RPMI8226 (cell line): Measurements from ENCODE around the gene SPDYA.

Experiments
- DNase-seq: peaks from one replicate; pipeline ENCODE4 v3.0.0-alpha.2; 2015

SPDYA gene

GRCh38 chr2:28828382-28828781, 17.7 kb downstream of the SPDYA start:
- DNase-seq: no peak

GRCh38 chr2:28833740-28834470, 23.3 kb downstream of the SPDYA start:
- DNase-seq: no peak

GRCh38 chr2:28835781-28836180, 25.1 kb downstream of the SPDYA start:
- DNase-seq: peak; percentile 52

- DNase-seq: no peak
Measured at GRCh38 chr2:28838971-28839370, 28.3 kb downstream of the SPDYA start.

GRCh38 chr2:28842042-28842441, 31.4 kb downstream of the SPDYA start:
- DNase-seq: no peak

GRCh38 chr2:28855193-28855592, 44.6 kb downstream of the SPDYA start:
- DNase-seq: no peak

GRCh38 chr2:28855977-28856376, 45.3 kb downstream of the SPDYA start:
- DNase-seq: no peak

GRCh38 chr2:28868611-28869010, 58.0 kb downstream of the SPDYA start:
- DNase-seq: no peak

GRCh38 chr2:28869494-28870145, 59.0 kb downstream of the SPDYA start:
- DNase-seq: no peak

- DNase-seq: peak; percentile 98
Measured at GRCh38 chr2:28870146-28870891, 59.7 kb downstream of the SPDYA start, which contains the start of gene TRMT61B. Gene TRMT61B (minus strand): TSS chr2:28870309. CDS start chr2:28870277, 32 bp downstream.

- DNase-seq: no peak
Measured at GRCh38 chr2:28871620-28872019, 61.0 kb downstream of the SPDYA start.

GRCh38 chr2:28880193-28880592, 69.6 kb downstream of the SPDYA start:
- no peak for DNase-seq

- no peak for DNase-seq
Measured at GRCh38 chr2:28893488-28893887, 82.9 kb downstream of the SPDYA start.

- peak; percentile 99 for DNase-seq
Measured at GRCh38 chr2:28894470-28895188, 84.0 kb downstream of the SPDYA start, which contains the start of gene WDR43. Gene WDR43 (plus strand): TSS chr2:28894667. CDS start chr2:28894699, 32 bp downstream.

- DNase-seq: peak; percentile 59
Measured at GRCh38 chr2:28895189-28895893, 84.7 kb downstream of the SPDYA start.

GRCh38 chr2:28896906-28897305, 86.3 kb downstream of the SPDYA start:
- DNase-seq: no peak

GRCh38 chr2:28898048-28898447, 87.4 kb downstream of the SPDYA start:
- DNase-seq: no peak
